ENCODE data around the gene LGALS4.
"Not testable (repeated sequence)": the region's sequence is repeated elsewhere in the genome, so short reads cannot be mapped to it uniquely, and the experiment has no call there.

Gene LGALS4

DNA sequence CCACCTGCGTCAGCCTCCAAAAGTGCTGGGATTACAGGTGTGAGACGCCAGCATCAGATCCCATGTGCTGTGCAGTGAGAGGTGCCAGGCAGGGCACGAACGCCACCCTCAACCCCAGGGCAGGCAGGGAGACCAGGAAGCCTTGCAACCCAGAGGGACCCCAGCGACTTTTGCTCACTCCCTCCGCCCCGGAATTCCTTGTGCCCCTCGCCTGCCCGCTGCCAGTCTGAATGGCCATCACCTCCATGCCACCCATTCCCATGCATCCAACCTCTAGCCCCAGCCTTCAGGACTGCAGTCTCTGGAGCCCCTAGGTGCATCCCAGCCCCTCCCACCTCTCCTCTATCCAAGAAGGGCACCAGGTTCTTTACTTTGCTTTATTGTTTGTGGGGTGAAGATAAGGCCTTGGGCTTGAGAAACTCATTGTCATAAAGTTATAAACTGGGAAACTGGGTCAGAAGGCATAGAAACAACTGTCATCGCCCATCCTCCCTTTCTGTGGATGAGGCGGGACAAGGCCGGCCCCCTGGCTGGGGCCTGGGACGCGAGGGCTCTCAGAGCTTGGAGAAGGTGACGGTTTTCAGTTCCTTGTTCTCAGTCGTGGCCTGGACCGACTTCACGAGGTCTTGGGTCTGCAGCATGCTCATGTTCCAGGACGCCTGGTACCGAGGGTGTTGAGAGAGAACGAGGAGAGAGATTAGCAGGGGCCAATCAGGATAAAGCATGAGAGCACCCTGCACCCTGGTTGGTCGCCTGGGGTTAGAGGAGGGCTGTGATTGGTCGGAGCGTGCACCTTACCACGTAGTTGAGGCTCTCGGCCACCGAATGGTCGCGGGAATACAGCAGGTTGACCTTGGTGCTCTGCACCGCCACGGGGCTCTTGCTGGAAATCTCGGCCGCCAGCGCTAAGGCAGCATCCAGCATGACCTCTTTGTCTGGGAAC, 2.6 kb upstream of the LGALS4 start:
- no peak overlapping the region for H3K27ac ChIP-seq (ENCODE audit: low read depth, low read length)

GRCh38 chr19:38813932-38814331, 1.2 kb upstream of the LGALS4 start:
- not testable (repeated sequence) for H3K9me3 ChIP-seq (ENCODE audit: insufficient read depth, low read depth, low read length); H4K91ac ChIP-seq (ENCODE audit: low read depth, low read length); H3K23ac ChIP-seq (ENCODE audit: low read length); H3K4me1 ChIP-seq (ENCODE audit: control insufficient read depth in 1 of 2, insufficient read depth in 2 of 2, low read length in 2 of 2); H2BK12ac ChIP-seq (ENCODE audit: low read length); DNase-seq; H3K9ac ChIP-seq (ENCODE audit: low read length); H4K12ac ChIP-seq (ENCODE audit: low read depth, low read length); H3K4ac ChIP-seq (ENCODE audit: low read depth, low read length); H2BK5ac ChIP-seq (ENCODE audit: low read depth, low read length, poor library complexity); H2BK120ac ChIP-seq (ENCODE audit: insufficient read depth, low read length, poor library complexity); H3K27me3 ChIP-seq (ENCODE audit: insufficient read depth, low read length); H3K27ac ChIP-seq (ENCODE audit: low read depth, low read length); H3K4me3 ChIP-seq (ENCODE audit: low read depth, low read length); H3K14ac ChIP-seq (ENCODE audit: low read length); H3K4me2 ChIP-seq (ENCODE audit: low read length); H3K79me1 ChIP-seq (ENCODE audit: low read length); H3K18ac ChIP-seq (ENCODE audit: low read length); H4K8ac ChIP-seq (ENCODE audit: low read depth, low read length); H2AK5ac ChIP-seq (ENCODE audit: low read length); H2AFZ ChIP-seq (ENCODE audit: insufficient read depth, low read length, poor library complexity); H3K79me2 ChIP-seq (ENCODE audit: control insufficient read depth, insufficient read depth, low read length, poor library complexity)
- WGBS (ENCODE audit: extremely low coverage, insufficient coverage, insufficient read length) = no CpG with 5 or more reads among the region's 2 CpGs
- H3K36me3 ChIP-seq (ENCODE audit: control insufficient read depth in 1 of 2, insufficient read depth in 2 of 2, low read length in 2 of 2) = peaks cover 24 to 28% of the 10 kb centered on the region in 2 experiments

More for the DNA sequence above, 2.6 kb upstream of the LGALS4 start:
- Histone ChIP-seq H3K4me3 (ENCODE audit: low read depth, low read length) (no peak overlapping the region), H4K12ac (ENCODE audit: low read depth, low read length) (no peak overlapping the region), H3K4me1 (ENCODE audit: control insufficient read depth in 1 of 2, insufficient read depth in 2 of 2, low read length in 2 of 2) (peaks cover 12 to 13% of the 10 kb centered on the region in 2 experiments), H3K79me1 (ENCODE audit: low read length) (peaks cover 12% of the 10 kb centered on the region), H3K79me2 (ENCODE audit: control insufficient read depth, insufficient read depth, low read length, poor library complexity) (peaks cover 2% of the 10 kb centered on the region), H3K4ac (ENCODE audit: low read depth, low read length) (no peak overlapping the region), H2AK5ac (ENCODE audit: low read length) (no peak overlapping the region), H4K8ac (ENCODE audit: low read depth, low read length) (no peak overlapping the region), H3K14ac (ENCODE audit: low read length) (no peak overlapping the region), H3K23ac (ENCODE audit: low read length) (no peak overlapping the region), H2BK5ac (ENCODE audit: low read depth, low read length, poor library complexity) (no peak overlapping the region), H3K4me2 (ENCODE audit: low read length) (no peak overlapping the region), H3K27me3 (ENCODE audit: insufficient read depth, low read length) (no peaks in the 10 kb centered on the region), H3K9ac (ENCODE audit: low read length) (no peak overlapping the region), H3K36me3 (ENCODE audit: control insufficient read depth in 1 of 2, insufficient read depth in 2 of 2, low read length in 2 of 2) (peaks cover 24 to 28% of the 10 kb centered on the region in 2 experiments), H2BK120ac (ENCODE audit: insufficient read depth, low read length, poor library complexity) (no peak overlapping the region), H2AFZ (ENCODE audit: insufficient read depth, low read length, poor library complexity) (no peak overlapping the region), H2BK12ac (ENCODE audit: low read length) (no peak overlapping the region), H3K9me3 (ENCODE audit: insufficient read depth, low read depth, low read length) (no peaks in the 10 kb centered on the region), H4K91ac (ENCODE audit: low read depth, low read length) (no peak overlapping the region), H3K18ac (ENCODE audit: low read length) (no peak overlapping the region)
- WGBS (ENCODE audit: extremely low coverage, insufficient coverage, insufficient read length) = no CpG with 5 or more reads among the region's 34 CpGs
- no peak for DNase-seq

DNA sequence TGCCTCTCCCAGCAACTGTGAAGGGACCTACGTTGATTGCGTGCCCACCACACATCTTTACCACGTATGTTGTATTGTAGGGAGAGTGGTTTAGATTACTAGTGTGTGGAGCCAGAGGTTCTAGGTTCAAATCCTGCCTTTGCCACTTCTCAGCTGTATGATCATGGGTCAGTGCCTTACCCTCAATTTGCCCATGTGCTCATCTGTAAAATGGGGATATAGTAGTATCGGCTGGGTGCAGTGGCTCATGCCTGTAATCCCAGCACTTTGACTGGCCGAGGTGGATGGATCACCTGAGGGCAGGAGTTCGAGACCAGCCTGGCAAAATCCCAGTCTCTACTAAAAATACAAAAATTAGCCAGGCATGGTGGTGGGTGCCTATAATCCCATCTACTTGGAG, 578 bp upstream of the LGALS4 start:
- H2AFZ ChIP-seq (ENCODE audit: insufficient read depth, low read length, poor library complexity) = no peak overlapping the region
- H3K27ac ChIP-seq (ENCODE audit: low read depth, low read length) = no peak overlapping the region
- no peak overlapping the region for H4K8ac ChIP-seq (ENCODE audit: low read depth, low read length)
- H2BK12ac ChIP-seq (ENCODE audit: low read length) = no peak overlapping the region
- no peaks in the 10 kb centered on the region for H3K27me3 ChIP-seq (ENCODE audit: insufficient read depth, low read length)
- H2BK120ac ChIP-seq (ENCODE audit: insufficient read depth, low read length, poor library complexity) = no peak overlapping the region
- H3K4me2 ChIP-seq (ENCODE audit: low read length) = no peak overlapping the region
- no peak overlapping the region for H4K91ac ChIP-seq (ENCODE audit: low read depth, low read length)
- H3K79me1 ChIP-seq (ENCODE audit: low read length) = peaks cover 4% of the 10 kb centered on the region
- H3K18ac ChIP-seq (ENCODE audit: low read length) = no peak overlapping the region
- H3K9me3 ChIP-seq (ENCODE audit: insufficient read depth, low read depth, low read length) = no peaks in the 10 kb centered on the region
- no peak overlapping the region for H3K4me3 ChIP-seq (ENCODE audit: low read depth, low read length)
- H3K9ac ChIP-seq (ENCODE audit: low read length) = no peak overlapping the region
- no peaks in the 10 kb centered on the region for H3K79me2 ChIP-seq (ENCODE audit: control insufficient read depth, insufficient read depth, low read length, poor library complexity)
- H3K4me1 ChIP-seq (ENCODE audit: control insufficient read depth in 1 of 2, insufficient read depth in 2 of 2, low read length in 2 of 2) = no peaks in the 10 kb centered on the region
- DNase-seq = no peak
- no peak overlapping the region for H3K23ac ChIP-seq (ENCODE audit: low read length)
- H3K4ac ChIP-seq (ENCODE audit: low read depth, low read length) = no peak overlapping the region
- H3K36me3 ChIP-seq (ENCODE audit: control insufficient read depth in 1 of 2, insufficient read depth in 2 of 2, low read length in 2 of 2) = peaks cover 24 to 26% of the 10 kb centered on the region in 2 experiments
- H2AK5ac ChIP-seq (ENCODE audit: low read length) = no peak overlapping the region
- no peak overlapping the region for H2BK5ac ChIP-seq (ENCODE audit: low read depth, low read length, poor library complexity)
- WGBS (ENCODE audit: extremely low coverage, insufficient coverage, insufficient read length) = no CpG with 5 or more reads among the region's 6 CpGs
- no peak overlapping the region for H3K14ac ChIP-seq (ENCODE audit: low read length)
- H4K12ac ChIP-seq (ENCODE audit: low read depth, low read length) = no peak overlapping the region

- Histone ChIP-seq H3K4me2 (ENCODE audit: low read length) (no peak overlapping the region), H3K4ac (ENCODE audit: low read depth, low read length) (no peak overlapping the region), H2AK5ac (ENCODE audit: low read length) (no peak overlapping the region), H3K27me3 (ENCODE audit: insufficient read depth, low read length) (no peaks in the 10 kb centered on the region), H3K9me3 (ENCODE audit: insufficient read depth, low read depth, low read length) (no peaks in the 10 kb centered on the region), H3K36me3 (ENCODE audit: control insufficient read depth in 1 of 2, insufficient read depth in 2 of 2, low read length in 2 of 2) (peaks cover 17 to 22% of the 10 kb centered on the region in 2 experiments), H2BK5ac (ENCODE audit: low read depth, low read length, poor library complexity) (no peak overlapping the region), H2BK12ac (ENCODE audit: low read length) (no peak overlapping the region), H3K18ac (ENCODE audit: low read length) (no peak overlapping the region), H3K9ac (ENCODE audit: low read length) (no peak overlapping the region), H4K12ac (ENCODE audit: low read depth, low read length) (no peak overlapping the region), H3K4me1 (ENCODE audit: control insufficient read depth in 1 of 2, insufficient read depth in 2 of 2, low read length in 2 of 2) (no peaks in the 10 kb centered on the region), H3K23ac (ENCODE audit: low read length) (no peak overlapping the region), H4K8ac (ENCODE audit: low read depth, low read length) (no peak overlapping the region), H2BK120ac (ENCODE audit: insufficient read depth, low read length, poor library complexity) (no peak overlapping the region), H3K27ac (ENCODE audit: low read depth, low read length) (no peak overlapping the region), H2AFZ (ENCODE audit: insufficient read depth, low read length, poor library complexity) (no peak overlapping the region), H3K4me3 (ENCODE audit: low read depth, low read length) (no peak overlapping the region), H3K79me1 (ENCODE audit: low read length) (no peaks in the 10 kb centered on the region), H3K14ac (ENCODE audit: low read length) (no peak overlapping the region), H4K91ac (ENCODE audit: low read depth, low read length) (no peak overlapping the region), H3K79me2 (ENCODE audit: control insufficient read depth, insufficient read depth, low read length, poor library complexity) (no peaks in the 10 kb centered on the region)
- DNase-seq = no peak
- WGBS (ENCODE audit: extremely low coverage, insufficient coverage, insufficient read length) = no CpG with 5 or more reads among the region's 18 CpGs
Observed at GRCh38 chr19:38812009-38812840, 520 bp downstream of the LGALS4 start.
